Muscle of arm (tissue), 12 donors: ENCODE data around the gene C22orf42. TPM values are rescaled to one million over a fixed set of nuclear protein-coding genes. Genes with fewer than 3 reads are reported as not detected.
"Not testable (repeated sequence)": the region's sequence is repeated elsewhere in the genome, so short reads cannot be mapped to it uniquely, and the experiment has no call there.

ENCODE experiments used
- DNase-seq: peaks from one replicate; pipeline ENCODE4 v3.0.0-alpha.2; 2013
- polyA plus RNA-seq, 12 donors: library from polyadenylated mRNA; unstranded; fragments of 120-200 nt; gene quantifications; one replicate each; pipeline ENCODE4 v1.2.1, GENCODE V29; 2013; ENCODE audit not compliant: insufficient read length in 12 of 12

Gene C22orf42
- polyA plus RNA-seq, 12 donors = 0.48 TPM; not detected in 11

- DNase-seq = not testable (repeated sequence)
These were observed 31.9 kb upstream of the C22orf42 start for GRCh38 chr22:32191021-32191420.

GRCh38 chr22:32185821-32186220, 26.7 kb upstream of the C22orf42 start:
- no peak for DNase-seq

GRCh38 chr22:32183625-32184024, 24.5 kb upstream of the C22orf42 start:
- no peak for DNase-seq

DNA sequence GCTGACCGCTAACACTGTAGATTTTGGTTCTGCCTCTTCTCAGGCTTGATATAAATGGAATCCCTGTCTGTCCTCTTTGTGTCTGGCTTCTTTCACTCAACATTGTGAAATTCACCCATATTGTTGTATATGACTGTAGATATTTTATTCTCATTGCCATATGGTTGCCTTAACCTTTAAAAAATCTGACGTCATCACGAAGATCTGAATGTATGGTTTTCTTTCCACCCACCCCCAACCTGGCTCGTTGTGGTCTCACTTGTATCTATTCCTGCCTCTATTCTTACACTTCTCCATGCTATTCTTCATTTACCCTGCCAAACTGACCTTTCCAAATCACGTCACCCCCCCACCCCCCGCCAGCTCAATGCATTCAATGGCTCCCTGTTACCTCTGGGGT, 21.9 kb upstream of the C22orf42 start:
- no peak for DNase-seq

DNA sequence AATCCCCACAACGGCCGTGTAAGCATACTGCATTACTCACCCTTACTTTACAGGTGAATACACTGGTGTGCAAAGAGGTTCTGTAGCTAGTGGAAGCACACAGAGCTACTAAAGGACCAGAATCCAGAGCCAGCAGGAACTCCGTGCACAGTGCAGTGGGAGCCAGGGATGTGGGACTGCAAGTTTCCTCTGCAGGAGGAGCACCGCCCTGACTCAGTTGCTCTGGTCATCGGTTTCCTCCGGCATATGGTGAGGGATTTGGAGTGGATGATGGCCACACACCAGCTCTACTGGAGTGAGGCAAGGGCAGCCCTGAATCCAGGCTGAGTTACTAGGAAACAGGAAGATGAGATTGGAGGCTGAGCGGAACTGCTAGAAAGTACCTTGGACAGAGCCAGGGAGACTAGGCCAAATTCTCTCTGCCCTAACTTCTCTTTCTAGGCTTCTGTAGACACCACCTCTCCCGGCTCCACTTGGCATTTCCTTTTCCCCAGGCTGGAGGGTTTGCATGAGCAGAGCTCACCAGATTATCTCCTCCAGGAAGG, 18.2 kb upstream of the C22orf42 start:
- no peak for DNase-seq

- no peak for DNase-seq
These were observed 16.9 kb upstream of the C22orf42 start for GRCh38 chr22:32175683-32176644.

DNA sequence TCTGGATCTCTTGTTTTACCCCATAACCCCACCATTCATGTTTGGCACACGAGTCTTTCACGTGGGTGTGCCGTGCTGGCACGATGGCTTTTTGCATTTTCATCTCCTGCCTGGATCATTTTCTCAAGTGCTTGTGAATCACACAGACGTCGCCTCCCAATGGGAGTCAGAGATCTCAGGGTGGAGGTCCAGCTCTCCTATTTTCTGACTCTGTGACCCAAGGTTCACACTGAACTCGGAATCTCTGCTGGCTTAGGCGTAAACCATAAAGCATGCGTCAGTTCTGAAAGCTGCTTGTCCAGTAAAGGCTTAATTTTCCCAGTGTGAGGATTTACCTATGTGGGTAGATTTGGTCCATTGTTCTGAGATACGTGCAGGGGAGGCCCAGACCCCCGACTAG, 16.0 kb upstream of the C22orf42 start:
- no peak for DNase-seq

DNA sequence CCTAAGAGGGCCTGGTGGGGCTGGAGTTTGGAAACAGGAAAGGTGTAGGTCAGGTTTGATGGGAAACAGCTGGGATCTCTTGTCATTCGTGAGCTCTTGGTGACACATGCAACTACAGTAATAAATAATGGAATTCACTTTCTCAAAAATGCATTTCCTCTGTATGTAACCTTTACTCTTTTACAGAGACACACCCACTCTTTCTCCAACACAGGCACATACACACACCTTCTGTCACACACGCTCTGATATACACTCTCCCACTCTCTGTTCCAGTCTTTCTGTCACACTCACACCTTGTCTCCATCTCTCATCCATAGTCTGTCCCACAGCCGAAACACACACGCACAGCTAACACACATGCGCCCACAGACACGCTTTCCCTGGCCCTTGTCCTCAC, 6.6 kb upstream of the C22orf42 start:
- no peak for DNase-seq

DNA sequence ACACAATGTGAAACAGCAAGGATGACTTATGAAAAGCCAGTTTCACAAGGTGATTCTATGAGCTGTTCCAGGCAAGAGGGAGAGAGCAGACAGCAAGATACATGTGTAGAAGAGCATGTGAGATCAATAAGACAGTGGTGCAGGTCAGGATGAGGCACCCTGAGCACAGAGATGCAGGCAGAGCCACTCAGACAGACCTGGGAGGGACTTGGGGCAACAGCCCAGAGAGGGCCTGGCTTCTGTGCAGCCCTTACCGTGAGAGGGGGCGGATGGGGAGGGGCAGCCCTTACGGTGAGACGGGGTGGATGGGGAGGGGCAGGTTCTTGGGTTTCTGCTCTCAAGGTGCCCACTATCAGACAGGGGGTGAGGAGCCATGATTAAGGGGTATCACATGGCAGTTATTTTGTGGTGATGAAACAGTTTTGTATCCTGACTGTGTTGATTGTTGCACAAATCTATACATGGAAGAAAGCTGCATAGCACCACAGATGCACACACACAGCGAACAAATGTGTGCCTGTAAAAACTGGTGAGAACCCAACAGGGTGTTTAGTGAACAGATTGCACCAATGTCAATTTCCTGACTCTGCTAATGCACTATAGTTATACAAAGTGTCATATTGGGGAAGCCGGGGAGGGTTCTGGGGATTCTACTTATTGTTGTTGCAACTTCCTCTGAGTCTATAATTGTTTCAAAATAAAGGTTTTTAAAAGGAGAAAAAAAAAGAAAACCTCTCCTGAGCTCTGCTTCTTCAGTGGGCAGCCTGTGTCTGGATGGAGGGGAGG, 5.2 kb upstream of the C22orf42 start:
- no peak for DNase-seq

GRCh38 chr22:32160411-32160810, 1.3 kb upstream of the C22orf42 start:
- not testable (repeated sequence) for DNase-seq

DNA sequence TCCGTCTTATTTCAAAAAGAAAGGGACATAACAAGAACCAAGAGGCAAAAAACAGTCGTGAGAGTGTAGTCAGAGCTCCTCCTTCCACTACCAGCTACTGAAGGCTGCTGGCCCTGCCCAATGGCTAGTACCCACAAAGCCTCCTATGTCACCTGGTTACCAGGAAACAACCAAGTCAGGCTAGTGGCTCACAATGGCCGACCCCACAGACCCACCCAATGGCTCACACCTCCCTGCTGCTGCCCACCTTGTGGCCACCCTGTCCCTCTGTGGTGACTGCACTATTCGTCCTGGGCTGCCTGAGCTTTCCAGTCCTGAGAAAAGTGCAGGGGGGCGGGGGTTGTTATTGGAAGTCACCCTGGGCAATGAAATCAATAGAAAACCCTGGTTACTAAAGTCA, 1.5 kb downstream of the C22orf42 start:
- not testable (repeated sequence) for DNase-seq

DNA sequence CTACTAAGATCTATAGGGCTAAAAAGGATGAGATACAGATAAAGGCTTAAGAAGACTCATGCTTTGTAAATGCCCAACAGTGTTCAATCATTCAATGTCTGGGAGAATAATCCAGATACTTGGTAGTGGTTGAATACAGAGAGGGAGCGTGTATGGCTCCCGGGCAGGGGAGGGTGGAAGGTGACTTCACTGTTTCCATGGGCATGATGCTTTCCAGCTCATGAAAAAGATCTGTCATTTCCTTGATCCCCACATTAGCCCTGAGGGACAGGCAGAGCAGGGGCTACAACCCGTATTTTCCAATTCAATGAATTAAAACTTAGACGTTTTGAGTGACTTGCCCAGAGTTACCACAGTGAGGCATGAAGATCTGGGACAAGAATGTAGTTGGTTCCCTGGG, 4.4 kb downstream of the C22orf42 start:
- DNase-seq = not testable (repeated sequence)

GRCh38 chr22:32151641-32152040, 7.5 kb downstream of the C22orf42 start:
- DNase-seq = not testable (repeated sequence)

GRCh38 chr22:32150647-32151046, 8.5 kb downstream of the C22orf42 start:
- not testable (repeated sequence) for DNase-seq

- not testable (repeated sequence) for DNase-seq
These were observed 10.7 kb downstream of the C22orf42 start for GRCh38 chr22:32148372-32148771.

DNA sequence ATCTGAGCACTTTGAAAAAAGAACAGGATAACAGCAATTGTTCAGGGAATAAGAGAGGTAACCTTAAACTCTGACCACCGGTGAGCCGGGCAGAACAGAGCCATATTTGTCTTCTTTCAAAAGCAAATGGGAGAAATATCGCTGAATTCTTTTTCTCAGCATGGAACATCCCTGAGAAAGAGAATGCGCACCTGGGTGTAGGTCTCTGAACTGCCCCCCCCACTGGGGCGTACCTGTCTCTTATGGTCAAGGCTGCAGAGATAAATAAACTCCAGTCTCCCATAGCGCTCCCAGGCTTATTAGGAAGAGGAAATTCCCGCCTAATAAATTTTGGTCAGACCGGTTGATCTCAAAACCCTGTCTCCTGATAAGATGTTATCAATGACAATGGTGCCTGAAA, 12.0 kb downstream of the C22orf42 start:
- not testable (repeated sequence) for DNase-seq

- peak; percentile 7 for DNase-seq
These were observed 14.4 kb downstream of the C22orf42 start for GRCh38 chr22:32144496-32145274.

- DNase-seq = no peak
These were observed 16.5 kb downstream of the C22orf42 start for GRCh38 chr22:32142600-32142999.

DNA sequence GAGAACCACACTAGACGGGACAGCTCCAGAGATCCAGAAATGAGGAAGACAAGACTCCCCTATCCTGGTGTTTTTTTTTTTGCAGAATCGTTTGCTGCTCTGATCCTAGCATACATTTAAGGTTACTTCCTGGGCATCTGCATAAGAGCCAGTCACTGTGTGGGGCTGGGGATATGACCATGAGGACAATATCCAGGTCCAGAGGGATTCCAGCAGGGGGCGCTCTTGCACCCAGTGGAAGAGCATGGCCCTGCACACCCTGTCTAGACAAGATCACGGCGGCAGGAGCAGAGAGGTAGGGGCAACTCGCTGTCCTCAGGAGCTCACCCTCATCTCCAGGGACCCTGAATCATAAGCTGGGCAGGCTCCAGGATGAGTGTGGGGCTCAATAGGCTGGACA, 18.4 kb downstream of the C22orf42 start:
- not testable (repeated sequence) for DNase-seq

DNA sequence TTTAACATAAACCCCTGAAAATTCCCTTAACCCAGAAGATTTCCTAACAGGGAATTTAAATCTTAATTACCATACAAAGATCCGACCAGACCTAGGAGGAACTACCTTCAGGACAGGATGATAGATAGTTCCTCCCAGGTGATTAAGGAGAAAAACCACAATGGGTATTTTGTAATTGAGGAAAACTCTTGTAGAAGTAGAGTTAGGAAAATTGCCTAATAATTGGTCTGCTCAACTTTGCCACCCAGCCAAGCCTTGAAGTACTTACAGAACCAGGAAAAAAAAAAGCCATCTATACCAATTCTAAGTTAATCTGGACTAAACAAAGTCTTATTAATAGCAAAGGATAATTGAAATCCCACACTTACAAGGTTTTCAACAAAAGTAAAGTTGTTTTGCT, 20.5 kb downstream of the C22orf42 start:
- DNase-seq = not testable (repeated sequence)

DNA sequence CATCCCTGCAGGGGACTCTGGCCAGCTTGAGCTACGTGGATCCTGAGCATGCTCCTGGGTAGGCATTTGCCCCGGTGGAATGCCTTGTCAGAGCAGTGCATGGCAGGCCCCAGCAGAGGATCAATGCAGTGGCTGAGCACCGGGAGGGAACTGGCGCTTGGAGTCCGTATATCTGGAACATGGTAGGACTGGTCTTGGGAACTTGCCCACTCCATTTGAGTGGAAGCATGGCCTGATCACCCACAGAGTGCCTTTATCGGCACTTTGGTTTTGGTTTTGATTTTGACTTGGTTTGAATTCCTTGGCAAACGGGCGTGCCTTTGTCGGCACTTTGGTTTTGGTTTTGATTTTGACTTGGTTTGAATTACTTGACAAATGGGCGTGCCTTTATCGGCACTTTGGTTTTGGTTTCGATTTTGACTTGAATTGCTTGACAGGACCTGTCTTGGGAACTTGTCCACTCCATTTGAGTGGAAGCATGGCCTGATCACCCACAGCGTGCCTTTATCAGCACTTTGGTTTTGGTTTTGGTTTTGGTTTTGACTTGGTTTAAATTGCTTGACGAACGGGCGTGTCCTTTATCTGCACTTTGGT, 21.3 kb downstream of the C22orf42 start:
- not testable (repeated sequence) for DNase-seq
